ENCODE measurements around the gene SH3GL1. TPM values are rescaled to one million over a fixed set of nuclear protein-coding genes. Genes with fewer than 3 reads are reported as not detected.
A peak's percentile ranks its signal among the peaks of the same experiment; 100 is the strongest.

The SH3GL1 gene
- total RNA-seq, 1 donor from 2014 or later, result 101 TPM

- H3K4me3 Mint-ChIP-seq (ENCODE audit: unreplicated experiment), result peak overlapping the region; percentile 64
- no peak for DNase-seq (ENCODE audit: low read depth)
These were observed 26.5 kb downstream of the SH3GL1 start for GRCh38 chr19:4373601-4374497.

DNA sequence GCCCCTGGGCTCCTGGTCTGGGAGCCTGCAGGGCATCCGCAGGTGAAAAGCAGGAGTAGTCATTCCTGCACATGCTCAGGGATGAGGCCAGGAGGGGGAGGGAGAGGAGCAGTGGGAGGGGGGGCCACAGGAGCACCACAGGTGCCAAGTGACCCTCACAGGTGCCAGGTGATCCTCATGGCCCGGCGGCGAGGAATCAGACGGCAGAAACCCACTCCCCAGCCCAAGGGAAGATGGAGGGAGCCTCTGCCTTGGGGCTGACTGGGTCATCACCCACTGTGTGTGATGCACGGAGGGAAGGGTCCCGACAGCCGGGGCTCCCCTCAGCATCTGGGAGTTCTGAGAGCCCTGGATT, 27.4 kb downstream of the SH3GL1 start:
- H3K9ac ChIP-seq (ENCODE audit: low read length), result no peak overlapping the region

More at GRCh38 chr19:4373601-4374497, 26.5 kb downstream of the SH3GL1 start:
- Histone ChIP-seq H3K4me3 (ENCODE audit: insufficient read depth, low read depth, low read length) (no peak overlapping the region), H3K4me2 (ENCODE audit: low read length) (peak overlapping the region; percentile 55), H2AFZ (ENCODE audit: low read depth, low read length) (no peak overlapping the region), H3K36me3 (ENCODE audit: insufficient read depth, low read length) (no peaks in the 10 kb centered on the region), H3K9ac (ENCODE audit: low read length) (peak overlapping the region; percentile 56), H3K27ac (ENCODE audit: low read depth, low read length) (peak overlapping the region; percentile 74), H3K27me3 (ENCODE audit: insufficient read depth, low read length) (no peaks in the 10 kb centered on the region), H4K20me1 (ENCODE audit: insufficient read depth, low read length) (peaks cover 97% of the 10 kb centered on the region), H3K79me2 (ENCODE audit: insufficient read depth, low read length) (peaks cover 99% of the 10 kb centered on the region), H3K4me1 (ENCODE audit: insufficient read depth, low read length) (peaks cover 59% of the 10 kb centered on the region), H3K9me3 (ENCODE audit: insufficient read depth, low read depth, low read length) (no peaks in the 10 kb centered on the region)
- TF ChIP-seq CTCF (IDR thresholded peaks at IDR 0.05; ENCODE audit: insufficient read depth, low read depth, low read length) (no peak), EZH2 (IDR thresholded peaks at IDR 0.05; ENCODE audit: insufficient read depth, low read length) (no peak)
- Mint-ChIP-seq H3K9me3 (ENCODE audit: unreplicated experiment) (no peaks in the 10 kb centered on the region), H3K4me1 (ENCODE audit: low read depth, unreplicated experiment) (peaks cover 40% of the 10 kb centered on the region), H3K27ac (ENCODE audit: unreplicated experiment) (peak overlapping the region; percentile 72), H3K36me3 (ENCODE audit: low read depth, unreplicated experiment) (peaks cover 13% of the 10 kb centered on the region), H3K27me3 (ENCODE audit: low read depth, unreplicated experiment) (no peaks in the 10 kb centered on the region)
- FAIRE-seq, result no peak

More for the DNA sequence above, 27.4 kb downstream of the SH3GL1 start:
- H3K4me3 ChIP-seq (ENCODE audit: insufficient read depth, low read depth, low read length), result no peak overlapping the region
- Mint-ChIP-seq H3K27me3 (ENCODE audit: low read depth, unreplicated experiment) (no peaks in the 10 kb centered on the region), H3K9me3 (ENCODE audit: unreplicated experiment) (no peaks in the 10 kb centered on the region), H3K4me1 (ENCODE audit: low read depth, unreplicated experiment) (peaks cover 42% of the 10 kb centered on the region), H3K4me3 (ENCODE audit: unreplicated experiment) (no peak overlapping the region), H3K27ac (ENCODE audit: unreplicated experiment) (no peak overlapping the region), H3K36me3 (ENCODE audit: low read depth, unreplicated experiment) (peaks cover 13% of the 10 kb centered on the region)
- DNase-seq (ENCODE audit: low read depth), result no peak
- H3K27ac ChIP-seq (ENCODE audit: low read depth, low read length), result no peak overlapping the region
- peaks cover 67% of the 10 kb centered on the region for H3K4me1 ChIP-seq (ENCODE audit: insufficient read depth, low read length)
- TF ChIP-seq CTCF (IDR thresholded peaks at IDR 0.05; ENCODE audit: insufficient read depth, low read depth, low read length) (no peak), EZH2 (IDR thresholded peaks at IDR 0.05; ENCODE audit: insufficient read depth, low read length) (no peak)
- no peaks in the 10 kb centered on the region for H3K27me3 ChIP-seq (ENCODE audit: insufficient read depth, low read length)
- H3K9me3 ChIP-seq (ENCODE audit: insufficient read depth, low read depth, low read length), result no peaks in the 10 kb centered on the region
- H2AFZ ChIP-seq (ENCODE audit: low read depth, low read length), result no peak overlapping the region
- no peak for FAIRE-seq
- H4K20me1 ChIP-seq (ENCODE audit: insufficient read depth, low read length), result peaks cover 98% of the 10 kb centered on the region
- H3K36me3 ChIP-seq (ENCODE audit: insufficient read depth, low read length), result no peaks in the 10 kb centered on the region
- no peak overlapping the region for H3K4me2 ChIP-seq (ENCODE audit: low read length)
- H3K79me2 ChIP-seq (ENCODE audit: insufficient read depth, low read length), result peaks cover 99% of the 10 kb centered on the region
